ENCODE measurements around the gene CAMK1. TPM values are rescaled to one million over a fixed set of nuclear protein-coding genes. Genes with fewer than 3 reads are reported as not detected.
"Not testable (repeated sequence)": the region's sequence is repeated elsewhere in the genome, so short reads cannot be mapped to it uniquely, and the experiment has no call there.

CAMK1 gene
- total RNA-seq, 1 experiment from 2014 or later = 41.6 TPM

DNA sequence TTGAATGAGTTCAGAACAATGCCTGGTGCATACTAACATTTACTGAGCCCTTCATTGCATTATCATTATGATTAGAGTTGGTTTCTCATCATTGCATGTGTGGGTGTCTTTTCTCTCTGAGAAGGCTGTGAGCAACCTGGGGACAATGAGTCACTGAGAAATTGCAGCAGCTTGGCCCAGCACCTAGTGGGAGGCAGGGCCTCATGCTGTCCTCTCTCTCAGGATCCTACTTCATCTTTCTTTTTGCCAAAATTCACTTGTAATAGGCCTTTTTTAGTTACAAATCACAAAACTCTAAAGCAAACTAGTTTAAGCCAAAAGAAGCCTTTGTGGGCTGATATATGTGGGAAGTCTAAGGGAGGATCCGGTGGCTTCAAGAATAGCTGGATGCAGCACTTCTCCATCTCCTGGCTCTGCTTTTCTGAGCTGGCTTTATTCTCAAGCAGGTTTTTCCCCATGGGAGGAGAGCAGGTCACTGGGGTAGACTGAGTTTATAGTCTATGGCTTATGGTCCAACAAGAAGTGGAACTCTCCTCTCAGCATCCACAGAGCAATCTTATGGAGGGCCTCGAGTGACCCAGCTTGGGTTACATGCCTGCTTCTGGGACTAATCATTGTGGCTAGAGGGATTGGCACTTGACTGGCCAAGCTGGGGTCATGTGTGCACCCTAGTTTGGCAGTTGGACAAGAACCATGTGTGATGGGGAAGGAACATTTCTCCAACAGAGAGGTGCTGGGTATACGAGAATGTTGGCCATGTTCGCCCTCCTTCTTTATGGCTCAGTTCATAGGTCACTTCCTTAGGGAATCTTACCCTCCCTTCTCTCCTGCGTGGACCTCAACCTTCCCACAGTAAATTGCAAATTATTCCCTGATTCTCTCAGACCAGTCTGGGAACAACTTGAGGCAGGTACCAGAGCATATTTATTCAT lies 8.7 kb upstream of the CAMK1 start:
- Histone ChIP-seq H3K4me2 (ENCODE audit: low read depth, low read length, poor library complexity, severe bottlenecking) (no peak overlapping the region), H3K79me2 (ENCODE audit: low read length) (no peaks in the 10 kb centered on the region), H3K4me3 (ENCODE audit: low read length) (no peak overlapping the region), H3K9me3 (ENCODE audit: low read length) (no peaks in the 10 kb centered on the region), H3K9ac (ENCODE audit: low read length) (no peak overlapping the region), H3K27ac (ENCODE audit: low read length) (no peak overlapping the region), H3K9me2 (replicated peaks; ENCODE audit: insufficient read depth, low read length) (no peaks in the 10 kb centered on the region), H2AFZ (ENCODE audit: low read length) (no peak overlapping the region), H4K20me1 (ENCODE audit: insufficient read depth, low read depth, low read length) (no peaks in the 10 kb centered on the region), H3K36me3 (ENCODE audit: insufficient read depth, low read length) (no peaks in the 10 kb centered on the region), H3K4me1 (ENCODE audit: low read length) (peaks cover 47% of the 10 kb centered on the region), H3K27me3 (ENCODE audit: low read length) (no peaks in the 10 kb centered on the region)
- no peak for DNase-seq

DNA sequence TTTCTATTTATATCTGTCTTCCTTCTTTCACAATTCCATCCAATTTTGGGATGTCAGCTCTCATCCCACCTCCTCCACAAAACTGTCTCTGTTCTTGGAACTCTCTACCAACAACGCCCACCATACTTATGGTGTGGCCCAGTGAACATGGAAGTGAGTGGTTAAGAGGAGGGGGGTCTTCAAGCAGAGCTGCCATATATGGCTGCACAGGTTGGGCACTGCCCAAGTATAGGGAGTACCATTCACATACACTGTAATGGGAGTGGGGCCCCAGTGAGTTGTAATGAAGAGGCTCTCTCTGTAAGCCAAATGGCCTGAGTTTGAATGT lies 7.9 kb upstream of the CAMK1 start:
- Histone ChIP-seq H3K27ac (ENCODE audit: low read length) (no peak overlapping the region), H3K9me2 (replicated peaks; ENCODE audit: insufficient read depth, low read length) (no peaks in the 10 kb centered on the region), H4K20me1 (ENCODE audit: insufficient read depth, low read depth, low read length) (no peaks in the 10 kb centered on the region), H3K4me2 (ENCODE audit: low read depth, low read length, poor library complexity, severe bottlenecking) (no peak overlapping the region), H3K9ac (ENCODE audit: low read length) (no peak overlapping the region), H3K4me1 (ENCODE audit: low read length) (peaks cover 47% of the 10 kb centered on the region), H3K4me3 (ENCODE audit: low read length) (no peak overlapping the region), H3K9me3 (ENCODE audit: low read length) (no peaks in the 10 kb centered on the region), H3K27me3 (ENCODE audit: low read length) (no peaks in the 10 kb centered on the region), H3K36me3 (ENCODE audit: insufficient read depth, low read length) (no peaks in the 10 kb centered on the region), H3K79me2 (ENCODE audit: low read length) (no peaks in the 10 kb centered on the region), H2AFZ (ENCODE audit: low read length) (no peak overlapping the region)
- DNase-seq = no peak

- no peaks in the 10 kb centered on the region for H3K27me3 ChIP-seq (ENCODE audit: low read length)
These were observed 7.3 kb upstream of the CAMK1 start for GRCh38 chr3:9776896-9777693.

GRCh38 chr3:9771007-9771406 lies 1.3 kb upstream of the CAMK1 start:
- not testable (repeated sequence) for H3K9me3 ChIP-seq (ENCODE audit: low read length); H3K27ac ChIP-seq (ENCODE audit: low read length); H3K4me2 ChIP-seq (ENCODE audit: low read depth, low read length, poor library complexity, severe bottlenecking); H4K20me1 ChIP-seq (ENCODE audit: insufficient read depth, low read depth, low read length); DNase-seq; H3K79me2 ChIP-seq (ENCODE audit: low read length); H3K9ac ChIP-seq (ENCODE audit: low read length); H3K9me2 ChIP-seq (replicated peaks; ENCODE audit: insufficient read depth, low read length); H3K36me3 ChIP-seq (ENCODE audit: insufficient read depth, low read length); H2AFZ ChIP-seq (ENCODE audit: low read length); H3K4me3 ChIP-seq (ENCODE audit: low read length); H3K27me3 ChIP-seq (ENCODE audit: low read length)
- H3K4me1 ChIP-seq (ENCODE audit: low read length) = peaks cover 42% of the 10 kb centered on the region

More at GRCh38 chr3:9776896-9777693, 7.3 kb upstream of the CAMK1 start:
- H3K9ac ChIP-seq (ENCODE audit: low read length) = no peak overlapping the region
- no peak overlapping the region for H3K4me3 ChIP-seq (ENCODE audit: low read length)
- H3K4me1 ChIP-seq (ENCODE audit: low read length) = peaks cover 44% of the 10 kb centered on the region
- no peaks in the 10 kb centered on the region for H3K36me3 ChIP-seq (ENCODE audit: insufficient read depth, low read length)
- DNase-seq = no peak
- no peaks in the 10 kb centered on the region for H3K79me2 ChIP-seq (ENCODE audit: low read length)
- no peaks in the 10 kb centered on the region for H4K20me1 ChIP-seq (ENCODE audit: insufficient read depth, low read depth, low read length)
- H2AFZ ChIP-seq (ENCODE audit: low read length) = no peak overlapping the region
- H3K9me3 ChIP-seq (ENCODE audit: low read length) = no peaks in the 10 kb centered on the region
- no peaks in the 10 kb centered on the region for H3K9me2 ChIP-seq (replicated peaks; ENCODE audit: insufficient read depth, low read length)
- no peak overlapping the region for H3K4me2 ChIP-seq (ENCODE audit: low read depth, low read length, poor library complexity, severe bottlenecking)
- H3K27ac ChIP-seq (ENCODE audit: low read length) = no peak overlapping the region

DNA sequence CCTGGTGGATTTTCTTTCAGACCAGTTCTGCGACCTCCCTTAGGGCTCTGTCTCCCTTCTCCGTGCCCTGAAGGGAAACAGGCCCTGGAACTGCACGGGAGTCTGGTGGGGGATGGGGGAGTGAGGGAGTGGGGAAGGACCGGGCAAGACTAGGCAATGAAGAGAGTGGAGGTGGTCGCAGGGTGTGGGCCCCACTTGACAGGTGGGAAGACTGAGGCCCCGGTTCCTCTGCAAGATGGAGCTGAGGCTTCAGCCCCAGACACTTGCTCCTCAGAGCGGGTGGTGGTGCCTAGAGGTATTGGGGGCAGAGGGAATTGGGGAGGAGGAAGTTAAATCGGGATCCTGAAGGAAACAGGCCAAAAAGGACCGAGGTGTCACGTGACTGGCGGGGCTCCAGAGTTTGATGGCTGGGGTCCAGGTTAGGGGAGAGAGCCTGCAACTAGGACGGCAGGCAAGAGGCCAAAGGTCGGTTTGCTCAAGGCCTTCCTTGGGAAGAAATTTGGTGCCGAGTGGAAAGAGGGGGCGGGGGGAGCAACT lies 597 bp upstream of the CAMK1 start:
- no peaks in the 10 kb centered on the region for H3K36me3 ChIP-seq (ENCODE audit: insufficient read depth, low read length)
- H3K9ac ChIP-seq (ENCODE audit: low read length) = peak overlapping the region; percentile 82
- no peak overlapping the region for H3K27ac ChIP-seq (ENCODE audit: low read length)
- peak overlapping the region; percentile 84 for H3K4me3 ChIP-seq (ENCODE audit: low read length)
- H2AFZ ChIP-seq (ENCODE audit: low read length) = peak overlapping the region; percentile 81; the same call in 1 of the 2 replicates
- H3K79me2 ChIP-seq (ENCODE audit: low read length) = peaks cover 5% of the 10 kb centered on the region; the same call in 1 of the 2 replicates
- H4K20me1 ChIP-seq (ENCODE audit: insufficient read depth, low read depth, low read length) = no peaks in the 10 kb centered on the region
- DNase-seq = no peak
- no peaks in the 10 kb centered on the region for H3K9me2 ChIP-seq (replicated peaks; ENCODE audit: insufficient read depth, low read length)
- H3K27me3 ChIP-seq (ENCODE audit: low read length) = no peaks in the 10 kb centered on the region
- H3K4me1 ChIP-seq (ENCODE audit: low read length) = peaks cover 49% of the 10 kb centered on the region
- no peaks in the 10 kb centered on the region for H3K9me3 ChIP-seq (ENCODE audit: low read length)
- H3K4me2 ChIP-seq (ENCODE audit: low read depth, low read length, poor library complexity, severe bottlenecking) = peak overlapping the region; percentile 81

DNA sequence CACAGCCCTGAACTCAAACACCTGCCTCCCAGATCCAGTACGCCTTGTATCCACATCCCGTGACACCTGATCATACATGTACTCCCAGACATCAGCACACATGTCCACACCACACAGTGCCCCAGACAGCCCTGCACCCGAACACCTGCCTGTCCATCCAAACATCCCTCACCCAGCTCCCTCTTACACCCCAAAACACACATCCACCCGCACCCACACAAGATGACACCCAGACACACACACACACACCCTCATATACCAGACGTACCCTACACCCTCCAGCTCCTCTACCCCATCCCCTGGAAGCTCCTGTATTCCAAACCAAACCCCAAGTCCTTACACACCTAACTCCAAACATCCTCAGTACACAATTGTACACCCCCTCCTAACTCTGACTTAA lies 735 bp downstream of the CAMK1 start:
- H3K36me3 ChIP-seq (ENCODE audit: insufficient read depth, low read length) = no peaks in the 10 kb centered on the region
- H3K9me3 ChIP-seq (ENCODE audit: low read length) = no peaks in the 10 kb centered on the region
- H3K79me2 ChIP-seq (ENCODE audit: low read length) = peaks cover 5% of the 10 kb centered on the region; the same call in 1 of the 2 replicates
- peak overlapping the region; percentile 81; the same call in 1 of the 2 replicates for H2AFZ ChIP-seq (ENCODE audit: low read length)
- H3K4me1 ChIP-seq (ENCODE audit: low read length) = peaks cover 52% of the 10 kb centered on the region
- H3K9ac ChIP-seq (ENCODE audit: low read length) = peak overlapping the region; percentile 82
- no peaks in the 10 kb centered on the region for H3K9me2 ChIP-seq (replicated peaks; ENCODE audit: insufficient read depth, low read length)
- H3K4me2 ChIP-seq (ENCODE audit: low read depth, low read length, poor library complexity, severe bottlenecking) = peak overlapping the region; percentile 81
- H4K20me1 ChIP-seq (ENCODE audit: insufficient read depth, low read depth, low read length) = no peaks in the 10 kb centered on the region
- H3K27ac ChIP-seq (ENCODE audit: low read length) = no peak overlapping the region
- peak overlapping the region; percentile 84 for H3K4me3 ChIP-seq (ENCODE audit: low read length)
- no peaks in the 10 kb centered on the region for H3K27me3 ChIP-seq (ENCODE audit: low read length)
- DNase-seq = no peak

GRCh38 chr3:9768141-9768775 lies 1.5 kb downstream of the CAMK1 start:
- Histone ChIP-seq H3K27me3 (ENCODE audit: low read length) (no peaks in the 10 kb centered on the region), H3K9ac (ENCODE audit: low read length) (peak overlapping the region; percentile 82)

More at GRCh38 chr3:9768141-9768775, 1.5 kb downstream of the CAMK1 start:
- Histone ChIP-seq H3K79me2 (ENCODE audit: low read length) (peaks cover 5% of the 10 kb centered on the region; the same call in 1 of the 2 replicates), H3K4me2 (ENCODE audit: low read depth, low read length, poor library complexity, severe bottlenecking) (peak overlapping the region; percentile 81), H3K9me3 (ENCODE audit: low read length) (no peaks in the 10 kb centered on the region), H3K27ac (ENCODE audit: low read length) (peak overlapping the region; percentile 7), H4K20me1 (ENCODE audit: insufficient read depth, low read depth, low read length) (no peaks in the 10 kb centered on the region), H3K4me3 (ENCODE audit: low read length) (peak overlapping the region; percentile 84), H3K9me2 (replicated peaks; ENCODE audit: insufficient read depth, low read length) (no peaks in the 10 kb centered on the region), H3K36me3 (ENCODE audit: insufficient read depth, low read length) (no peaks in the 10 kb centered on the region), H2AFZ (ENCODE audit: low read length) (no peak overlapping the region), H3K4me1 (ENCODE audit: low read length) (peaks cover 52% of the 10 kb centered on the region)
- no peak for DNase-seq
